HepG2 (cell line): ENCODE results near the gene MORN1. TPM values are rescaled to one million over a fixed set of nuclear protein-coding genes. Genes with fewer than 3 reads are reported as not detected.

Experiments
- HIVEP1 ChIP-seq: sonication (generic); formaldehyde crosslinking; IDR thresholded peaks from 2 replicates; pipeline ENCODE4 v1.4.0; 2020; ENCODE audit warnings: mild to moderate bottlenecking, missing genetic modification reagents
- KDM2A ChIP-seq: sonication (generic); formaldehyde crosslinking; IDR thresholded peaks from 2 replicates; pipeline ENCODE4 v1.4.0; 2020; ENCODE audit warnings: low read depth, missing genetic modification reagents, borderline replicate concordance
- ZBED4 ChIP-seq: sonication (generic); formaldehyde crosslinking; IDR thresholded peaks from 2 replicates; pipeline ENCODE4 v1.4.0; 2020; ENCODE audit warnings: missing genetic modification reagents, borderline replicate concordance
- ZNF580 ChIP-seq: IDR thresholded peaks from 2 replicates; pipeline ENCODE4 v1.6.1; 2016; ENCODE audit warnings: low read depth, borderline replicate concordance
- ZNF614 ChIP-seq: IDR thresholded peaks from 2 replicates; pipeline ENCODE4 v1.6.1; 2018; ENCODE audit warnings: missing biosample characterization, missing genetic modification reagents, inconsistent platforms, borderline replicate concordance
- ZNF775 ChIP-seq: sonication (generic); formaldehyde crosslinking; IDR thresholded peaks from 2 replicates; pipeline ENCODE4 v1.4.0; 2020; ENCODE audit warnings: missing genetic modification reagents, mild to moderate bottlenecking, moderate library complexity, borderline replicate concordance
- ZUFSP ChIP-seq: sonication (generic); formaldehyde crosslinking; IDR thresholded peaks from 2 replicates; pipeline ENCODE4 v1.9.0; 2021; ENCODE audit warnings: missing genetic modification reagents, mild to moderate bottlenecking, borderline replicate concordance
- polyA plus RNA-seq, 8 experiments: library from polyadenylated mRNA; depleted of rRNA in 3 of 8; stranded (reverse) in 7 of 8; unstranded in 1 of 8; fragments of >200 nt; fragmentation: Illumina TruSeq in 4 of 8; extraction: Trizol in 4 of 8; gene quantifications; 2 replicates each; pipeline versions ENCODE4 v1.2.1 to v1.2.3, GENCODE V29; 2011 to 2016; ENCODE audit warnings: low read depth in 4 of 8, missing spikeins in 1 of 8, mixed read lengths in 1 of 8; ENCODE audit not compliant: insufficient read depth in 1 of 8
- total RNA-seq, 5 experiments: library from RNA; depleted of rRNA; stranded (reverse); fragments of >200 nt; fragmentation: Illumina TruSeq; extraction: Trizol; gene quantifications; 2 replicates each; pipeline ENCODE4 v1.2.3, GENCODE V29; 2016; ENCODE audit warnings: low read depth in 1 of 5

The MORN1 gene
- total and polyA plus RNA-seq, 2 of the 13 experiments (the other 11 are each of a cell fraction or from before 2014, with no cell fraction given), result 3.1 to 6.5 TPM

GRCh38 chr1:2411801-2412394 lies 20.5 kb upstream of the MORN1 start (continued):
- no peak for TF ChIP-seq ZUFSP (CRISPR knock-in tag)
- TF ChIP-seq ZNF614 (CRISPR knock-in tag), result 0 out of 2 replicates have a peak, but pooled peaks have one; percentile 29
- no peak for TF ChIP-seq ZBED4
- TF ChIP-seq ZNF580 (CRISPR knock-in tag), result no peak
- peak; percentile 34; the same call in 1 of the 2 replicates for TF ChIP-seq HIVEP1 (CRISPR knock-in tag)
- TF ChIP-seq KDM2A, result peak; percentile 11; the same call in 1 of the 2 replicates
- no peak for TF ChIP-seq ZNF775 (CRISPR knock-in tag)
